Breast epithelium (tissue), 4 donors: ENCODE results near the gene EPHA6. TPM values are rescaled to one million over a fixed set of nuclear protein-coding genes. Genes with fewer than 3 reads are reported as not detected.

Experiments used
- DNase-seq, 2 donors: peaks; one replicate each; pipeline ENCODE4 v3.0.0-alpha.2; 2019; ENCODE audit warnings: low spot score in 2 of 2
- H3K27ac ChIP-seq, 2 donors: fragments of 200-600 bp; sonication (generic) in 1 of 2; one replicate each; pipeline ENCODE4 v1.5.1; 2016 to 2019; ENCODE audit warnings: mild to moderate bottlenecking in 1 of 2
- H3K27me3 ChIP-seq, 2 donors: fragments of 200-600 bp; sonication (generic) in 1 of 2; one replicate each; pipeline versions ENCODE4 v1.5.1 to v1.6.0; 2017 to 2019; ENCODE audit warnings: control low read depth in 1 of 2, mild to moderate bottlenecking in 1 of 2
- H3K36me3 ChIP-seq: fragments of 200-600 bp; one replicate; pipeline ENCODE4 v1.5.1; 2019
- H3K4me1 ChIP-seq, 2 donors: fragments of 200-600 bp; sonication (generic); one replicate each; pipeline ENCODE4 v1.5.1; 2016 to 2019; ENCODE audit warnings: control low read depth in 1 of 2
- H3K4me3 ChIP-seq, 3 donors: fragments of 200-600 bp; sonication (generic); 1 replicate in 2 of 3; 2 replicates in 1 of 3; pipeline ENCODE4 v1.5.1; 2016 to 2019; ENCODE audit warnings: mild to moderate bottlenecking in 3 of 3, moderate library complexity in 2 of 3
- H3K9me3 ChIP-seq, 2 donors: fragments of 200-600 bp; sonication (generic) in 1 of 2; one replicate each; pipeline ENCODE4 v1.5.1; 2016 to 2019; ENCODE audit warnings: control low read depth in 1 of 2
- CTCF ChIP-seq, 3 donors: fragments of 450-650 bp; IDR thresholded peaks; one replicate each; pipeline ENCODE4 v1.5.1; 2016 to 2017; ENCODE audit warnings: antibody characterized with exemption in 3 of 3, mild to moderate bottlenecking in 3 of 3, moderate library complexity in 3 of 3
- POLR2A ChIP-seq: fragments of 450-650 bp; IDR thresholded peaks from one replicate; pipeline ENCODE4 v1.6.1; 2016; ENCODE audit warnings: antibody characterized with exemption, mild to moderate bottlenecking, moderate library complexity
- POLR2AphosphoS5 ChIP-seq, 3 donors: sonication (generic); formaldehyde crosslinking; IDR thresholded peaks; one replicate each; pipeline ENCODE4 v1.6.1; 2017; ENCODE audit warnings: antibody characterized with exemption in 3 of 3
- intact Hi-C: fragments of 100-400 bp; cut with DNase I; formaldehyde crosslinking; loops from one replicate; pipeline ENCODE4 v1.15.1; 2023; ENCODE audit warnings: low total_unique reads
- total RNA-seq, 3 donors: library from RNA; depleted of rRNA; stranded (reverse); fragments of >200 nt; gene quantifications; one replicate each; pipeline ENCODE4 v1.1.0, GENCODE V29; 2016

The EPHA6 gene
- total RNA-seq, 3 donors from 2014 or later, result 0.98 to 1.4 (median 1.2) TPM

- H3K27ac ChIP-seq, result no peak overlapping the region
- H3K4me3 ChIP-seq, result no peak overlapping the region
- no peak for DNase-seq
- H3K27me3 ChIP-seq, result no peaks in the 10 kb centered on the region
- H3K36me3 ChIP-seq, result no peaks in the 10 kb centered on the region
- TF ChIP-seq POLR2A (no peak), CTCF (IDR thresholded peaks at IDR 0.05) (no peak), POLR2AphosphoS5 (IDR thresholded peaks at IDR 0.05) (no peak)
- intact Hi-C loops, result no loop called here
- H3K9me3 ChIP-seq, result no peaks in the 10 kb centered on the region
- H3K4me1 ChIP-seq, result no peaks in the 10 kb centered on the region
These were observed 870.1 kb downstream of the EPHA6 start for GRCh38 chr3:97684490-97684889.

- H3K4me1 ChIP-seq, result no peaks in the 10 kb centered on the region
- no peak for DNase-seq
- no peak overlapping the region for H3K27ac ChIP-seq
- H3K4me3 ChIP-seq, result no peak overlapping the region
- TF ChIP-seq CTCF (IDR thresholded peaks at IDR 0.05) (no peak), POLR2A (no peak), POLR2AphosphoS5 (IDR thresholded peaks at IDR 0.05) (no peak)
- intact Hi-C loops, result no loop called here
- H3K27me3 ChIP-seq, result no peaks in the 10 kb centered on the region
- H3K36me3 ChIP-seq, result no peaks in the 10 kb centered on the region
- no peaks in the 10 kb centered on the region for H3K9me3 ChIP-seq
These were observed 871.9 kb downstream of the EPHA6 start for GRCh38 chr3:97686258-97686657.

- H3K36me3 ChIP-seq, result no peaks in the 10 kb centered on the region
- DNase-seq, result no peak
- no peaks in the 10 kb centered on the region for H3K4me1 ChIP-seq
- H3K27ac ChIP-seq, result no peak overlapping the region
- H3K27me3 ChIP-seq, result no peaks in the 10 kb centered on the region
- no peak overlapping the region for H3K4me3 ChIP-seq
- intact Hi-C loops, result no loop called here
- TF ChIP-seq CTCF (IDR thresholded peaks at IDR 0.05) (no peak), POLR2A (no peak), POLR2AphosphoS5 (IDR thresholded peaks at IDR 0.05) (no peak)
- H3K9me3 ChIP-seq, result no peaks in the 10 kb centered on the region
These were observed 873.3 kb downstream of the EPHA6 start for GRCh38 chr3:97687734-97688133.

- H3K27ac ChIP-seq, result no peak overlapping the region
- no peak for DNase-seq
- intact Hi-C loops, result no loop called here
These were observed 874.7 kb downstream of the EPHA6 start for GRCh38 chr3:97689111-97689510.

GRCh38 chr3:97689962-97690361 is 875.6 kb downstream of the EPHA6 start:
- DNase-seq, result no peak
- no peaks in the 10 kb centered on the region for H3K9me3 ChIP-seq
- H3K4me3 ChIP-seq, result no peak overlapping the region
- TF ChIP-seq CTCF (IDR thresholded peaks at IDR 0.05) (no peak), POLR2A (no peak), POLR2AphosphoS5 (IDR thresholded peaks at IDR 0.05) (no peak)
- H3K27ac ChIP-seq, result no peak overlapping the region
- H3K27me3 ChIP-seq, result no peaks in the 10 kb centered on the region
- intact Hi-C loops, result no loop called here
- H3K4me1 ChIP-seq, result no peaks in the 10 kb centered on the region
- no peaks in the 10 kb centered on the region for H3K36me3 ChIP-seq

More at GRCh38 chr3:97689111-97689510, 874.7 kb downstream of the EPHA6 start:
- no peak for TF ChIP-seq POLR2AphosphoS5 (IDR thresholded peaks at IDR 0.05)
- no peak for TF ChIP-seq CTCF (IDR thresholded peaks at IDR 0.05)
- no peak for TF ChIP-seq POLR2A
- Histone ChIP-seq H3K27me3 (no peaks in the 10 kb centered on the region), H3K4me3 (no peak overlapping the region), H3K36me3 (no peaks in the 10 kb centered on the region), H3K9me3 (no peaks in the 10 kb centered on the region), H3K4me1 (no peaks in the 10 kb centered on the region)
